ENCODE measurements around the gene TTC34. TPM values are rescaled to one million over a fixed set of nuclear protein-coding genes. Genes with fewer than 3 reads are reported as not detected.

Gene TTC34
- total and polyA plus RNA-seq, 10 of the 15 experiments (the other 5 are each of a cell fraction or from before 2014, with no cell fraction given) = 0.03 to 0.49 (median 0.05) TPM; not detected in 2

- intact Hi-C loops (cut with micrococcal nuclease; ENCODE audit: unreplicated experiment) = no loop called here
- ATAC-seq = no peak
- ChIA-PET CTCF (no interaction called here), SMC1A (ENCODE audit: uncharacterized antibody, unreplicated experiment) (no interaction called here), POLR2A (no interaction called here), RAD21 (ENCODE audit: unreplicated experiment) (no interaction called here)
- Histone ChIP-seq H2AFZ (ENCODE audit: control insufficient read depth, low read depth, low read length) (no peak overlapping the region), H3K4me2 (ENCODE audit: control insufficient read depth, insufficient read depth) (no peak overlapping the region), H3K4me1 (ENCODE audit: control insufficient read depth, insufficient read depth, low read length) (peaks cover 8% of the 10 kb centered on the region), H3K36me3 (ENCODE audit: control insufficient read depth in 2 of 2, insufficient read depth in 2 of 2, low read length in 1 of 2) (no peaks in the 10 kb centered on the region), H3K27ac (ENCODE audit: control insufficient read depth, insufficient read depth) (no peak overlapping the region), H4K20me1 (ENCODE audit: control insufficient read depth, insufficient read depth) (no peaks in the 10 kb centered on the region), H3K9ac (ENCODE audit: control insufficient read depth, insufficient read depth, low read length) (no peak overlapping the region), H3K27me3 (replicated peaks in 1 of 2; ENCODE audit: control insufficient read depth in 2 of 2, insufficient read depth in 2 of 2, low read length in 1 of 2) (no peaks in the 10 kb centered on the region), H3K9me3 (replicated peaks; ENCODE audit: control insufficient read depth, insufficient read depth, low read length) (no peaks in the 10 kb centered on the region), H3K4me3 (no peak overlapping the region), H3K79me2 (ENCODE audit: control insufficient read depth, insufficient read depth, low read length) (peaks cover 4% of the 10 kb centered on the region)
- no peak for FAIRE-seq
- no peak for TF ChIP-seq RELB (IDR thresholded peaks at IDR 0.05; ENCODE audit: low read depth)
- TF ChIP-seq MXI1 (IDR thresholded peaks at IDR 0.05; ENCODE audit: low read depth, low read length) = no peak
- TF ChIP-seq RUNX3 (IDR thresholded peaks at IDR 0.05; ENCODE audit: low read length) = no peak
- no peak for TF ChIP-seq YBX1 (IDR thresholded peaks at IDR 0.05)
- TF ChIP-seq SKIL (IDR thresholded peaks at IDR 0.05; ENCODE audit: low read depth, poor library complexity, severe bottlenecking) = no peak
- TF ChIP-seq KLF5 (IDR thresholded peaks at IDR 0.05; ENCODE audit: partially characterized antibody) = no peak
- no peak for TF ChIP-seq ATF2 (IDR thresholded peaks at IDR 0.05; ENCODE audit: low read length)
- TF ChIP-seq MYC (IDR thresholded peaks at IDR 0.05; ENCODE audit: insufficient read depth, insufficient read length, insufficient replicate concordance, low read length, severe bottlenecking) = no peak
- no peak for TF ChIP-seq BCL3 (IDR thresholded peaks at IDR 0.05; ENCODE audit: borderline replicate concordance, insufficient read depth, low read depth, low read length, poor library complexity, severe bottlenecking)
- no peak for TF ChIP-seq NFYA (IDR thresholded peaks at IDR 0.05; ENCODE audit: borderline replicate concordance, low read depth, low read length)
- DNase-seq (ENCODE audit: low read depth, low spot score) = no peak
- no TSS peak for BruUV-seq (replicated peaks)
- 80% methylated on average over 25 of the region's 25 CpGs for WGBS (ENCODE audit: insufficient coverage, insufficient replicate concordance, low lambda C conversion rate, missing lambda C conversion rate)
- in situ Hi-C loops (cut with MboI) = no loop called here
Measured at GRCh38 chr1:2589431-2590232, 211.9 kb downstream of the TTC34 start.

Measured in GM12878 (cell line).